OCI-LY3 (cell line): ENCODE results near the gene GUCY1A2.
"Not testable (repeated sequence)": the region's sequence is repeated elsewhere in the genome, so short reads cannot be mapped to it uniquely, and the experiment has no call there.

Source experiments
- H2AFZ ChIP-seq: fragments of 200-600, 300-600 bp; shearing (Covaris generic); 2 replicates; pipeline ENCODE4 v1.6.0; 2014; ENCODE audit warnings: antibody characterized with exemption, low read depth, low read length
- H3K27ac ChIP-seq: fragments of 200-600, 300-600 bp; sonication (generic); 2 replicates; pipeline ENCODE4 v1.5.1; 2014; ENCODE audit warnings: mild to moderate bottlenecking, low read length, moderate library complexity, mixed read lengths
- H3K27me3 ChIP-seq: fragments of 200-600, 300-600 bp; sonication (generic); 2 replicates; pipeline ENCODE4 v1.6.1; 2014; ENCODE audit warnings: low read depth, low read length, mixed read lengths
- H3K36me3 ChIP-seq: fragments of 200-600, 300-600 bp; sonication (generic); replicated peaks from 2 replicates; pipeline ENCODE3; 2014; ENCODE audit warnings: low read depth, low read length, mixed read lengths
- H3K4me1 ChIP-seq: fragments of 300-600, 200-600 bp; sonication (generic); 2 replicates; pipeline ENCODE4 v1.6.1; 2014; ENCODE audit warnings: low read length, mixed read lengths
- H3K4me2 ChIP-seq: fragments of 200-600, 300-600 bp; sonication (generic); 2 replicates; pipeline ENCODE4 v1.6.1; 2014; ENCODE audit warnings: low read length, mixed read lengths
- H3K4me3 ChIP-seq: fragments of 300-600, 200-600 bp; sonication (generic); 2 replicates; pipeline ENCODE4 v1.5.1; 2014; ENCODE audit warnings: antibody characterized with exemption, mild to moderate bottlenecking, low read length, moderate library complexity
- H3K79me2 ChIP-seq: fragments of 300-600, 200-600 bp; shearing (Covaris generic); 2 replicates; pipeline ENCODE4 v1.6.1; 2014; ENCODE audit warnings: mild to moderate bottlenecking, low read length, mixed read lengths
- H3K9ac ChIP-seq: fragments of 300-600, 200-600 bp; shearing (Covaris generic); 2 replicates; pipeline ENCODE4 v1.6.0; 2014; ENCODE audit warnings: mild to moderate bottlenecking, low read length, moderate library complexity
- H3K9me3 ChIP-seq: fragments of 200-600, 300-600 bp; shearing (Covaris generic); 2 replicates; pipeline ENCODE4 v1.6.1; 2014; ENCODE audit warnings: low read length, mixed read lengths; ENCODE audit not compliant: insufficient read depth
- H4K20me1 ChIP-seq: fragments of 200-600, 300-600 bp; sonication (generic); 2 replicates; pipeline ENCODE4 v1.6.1; 2016; ENCODE audit warnings: low read length, mixed read lengths; ENCODE audit not compliant: insufficient read depth
- EZH2phosphoT487 ChIP-seq: fragments of 200-600 bp; shearing (Covaris generic); IDR thresholded peaks from 2 replicates; pipeline ENCODE4 v1.6.1; 2018; ENCODE audit warnings: antibody characterized with exemption, mixed run types, low read depth
- TF ChIP-seq, protein P1 (sequence below): fragments of 200-600, 300-600 bp; sonication (generic); IDR thresholded peaks from 2 replicates; pipeline ENCODE4 v1.5.1; 2014; ENCODE audit warnings: antibody characterized with exemption, low read length, low read depth

The GUCY1A2 gene

DNA sequence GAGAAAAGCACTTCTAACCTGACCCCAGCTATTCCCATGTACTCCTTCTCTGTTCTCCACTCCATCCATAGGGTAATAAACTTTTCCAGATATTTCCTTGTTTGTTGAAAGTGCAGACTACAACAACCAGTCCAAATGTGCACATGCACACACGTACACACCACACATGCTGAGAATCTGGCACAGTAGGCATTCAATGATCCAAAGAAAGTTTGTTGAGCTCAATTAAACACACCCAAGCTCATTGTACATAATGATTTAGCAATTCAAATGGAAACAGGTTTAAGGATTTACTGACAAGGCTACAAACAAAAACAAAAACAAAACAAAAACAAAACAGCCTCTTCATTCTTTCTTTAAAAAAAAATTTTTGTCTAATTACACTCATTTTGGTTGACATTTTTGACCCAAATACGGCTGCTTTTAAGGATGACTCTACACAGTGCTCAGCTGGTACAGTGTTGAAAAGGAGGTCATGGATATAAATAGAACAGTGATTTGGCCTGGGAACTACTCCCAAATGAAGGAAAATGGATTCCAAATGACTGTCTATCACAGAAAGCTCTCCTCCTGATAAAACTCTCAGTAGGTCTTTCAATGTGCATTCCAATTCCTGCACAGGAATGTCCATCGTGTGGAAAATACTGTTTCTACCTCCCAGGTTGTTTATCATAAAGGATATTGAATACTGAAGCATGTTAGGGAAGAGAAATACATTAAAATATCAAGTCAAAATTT is 232.2 kb downstream of the GUCY1A2 start:
- TF ChIP-seq, protein P1, sequence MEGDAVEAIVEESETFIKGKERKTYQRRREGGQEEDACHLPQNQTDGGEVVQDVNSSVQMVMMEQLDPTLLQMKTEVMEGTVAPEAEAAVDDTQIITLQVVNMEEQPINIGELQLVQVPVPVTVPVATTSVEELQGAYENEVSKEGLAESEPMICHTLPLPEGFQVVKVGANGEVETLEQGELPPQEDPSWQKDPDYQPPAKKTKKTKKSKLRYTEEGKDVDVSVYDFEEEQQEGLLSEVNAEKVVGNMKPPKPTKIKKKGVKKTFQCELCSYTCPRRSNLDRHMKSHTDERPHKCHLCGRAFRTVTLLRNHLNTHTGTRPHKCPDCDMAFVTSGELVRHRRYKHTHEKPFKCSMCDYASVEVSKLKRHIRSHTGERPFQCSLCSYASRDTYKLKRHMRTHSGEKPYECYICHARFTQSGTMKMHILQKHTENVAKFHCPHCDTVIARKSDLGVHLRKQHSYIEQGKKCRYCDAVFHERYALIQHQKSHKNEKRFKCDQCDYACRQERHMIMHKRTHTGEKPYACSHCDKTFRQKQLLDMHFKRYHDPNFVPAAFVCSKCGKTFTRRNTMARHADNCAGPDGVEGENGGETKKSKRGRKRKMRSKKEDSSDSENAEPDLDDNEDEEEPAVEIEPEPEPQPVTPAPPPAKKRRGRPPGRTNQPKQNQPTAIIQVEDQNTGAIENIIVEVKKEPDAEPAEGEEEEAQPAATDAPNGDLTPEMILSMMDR: no peak
- TF ChIP-seq EZH2phosphoT487: no peak
- no peak overlapping the region for H3K27ac ChIP-seq
- H3K27me3 ChIP-seq: no peaks in the 10 kb centered on the region
- H3K4me2 ChIP-seq: no peak overlapping the region
- no peaks in the 10 kb centered on the region for H3K79me2 ChIP-seq
- no peak overlapping the region for H3K4me3 ChIP-seq
- no peak overlapping the region for H3K9ac ChIP-seq
- H2AFZ ChIP-seq: no peak overlapping the region
- H3K4me1 ChIP-seq: no peaks in the 10 kb centered on the region
- H3K36me3 ChIP-seq: no peaks in the 10 kb centered on the region
- H3K9me3 ChIP-seq: no peaks in the 10 kb centered on the region
- no peaks in the 10 kb centered on the region for H4K20me1 ChIP-seq

DNA sequence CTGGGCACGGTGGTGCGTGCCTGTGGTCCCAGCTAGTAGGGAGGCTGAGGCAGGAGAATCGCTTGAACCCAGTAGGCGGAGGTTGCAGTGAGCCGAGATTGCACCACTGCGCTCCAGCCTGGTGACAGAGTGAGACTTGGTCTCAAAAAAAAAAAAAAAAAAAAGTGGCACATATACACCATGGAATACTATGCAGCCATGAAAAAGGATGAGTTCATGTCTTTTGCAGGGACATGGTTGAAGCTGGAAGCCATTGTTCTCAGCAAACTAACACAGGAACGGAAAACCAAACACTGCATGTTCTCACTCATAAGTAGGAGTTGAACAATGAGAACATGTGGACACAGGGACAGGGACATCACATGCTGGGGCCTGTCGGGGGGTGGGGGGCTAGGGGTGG is 241.0 kb downstream of the GUCY1A2 start:
- not testable (repeated sequence) for H3K9ac ChIP-seq, H3K79me2 ChIP-seq, H3K27ac ChIP-seq, H4K20me1 ChIP-seq, H3K27me3 ChIP-seq, H3K4me1 ChIP-seq, H3K4me3 ChIP-seq, H3K9me3 ChIP-seq, H3K4me2 ChIP-seq, H2AFZ ChIP-seq, H3K36me3 ChIP-seq

GRCh38 chr11:106770489-106771085 is 247.7 kb downstream of the GUCY1A2 start:
- H3K27me3 ChIP-seq: no peaks in the 10 kb centered on the region
- H3K4me1 ChIP-seq: no peaks in the 10 kb centered on the region
- H2AFZ ChIP-seq: no peak overlapping the region
- H3K79me2 ChIP-seq: no peaks in the 10 kb centered on the region
- H3K27ac ChIP-seq: no peak overlapping the region
- H3K9ac ChIP-seq: no peak overlapping the region
- H3K4me3 ChIP-seq: no peak overlapping the region
- TF ChIP-seq, protein P1: no peak
- no peak for TF ChIP-seq EZH2phosphoT487
- no peaks in the 10 kb centered on the region for H4K20me1 ChIP-seq
- no peaks in the 10 kb centered on the region for H3K36me3 ChIP-seq
- H3K4me2 ChIP-seq: no peak overlapping the region
- no peaks in the 10 kb centered on the region for H3K9me3 ChIP-seq

- Histone ChIP-seq H3K27ac (no peak overlapping the region), H2AFZ (no peak overlapping the region), H3K79me2 (no peaks in the 10 kb centered on the region), H3K4me1 (no peaks in the 10 kb centered on the region), H3K9me3 (no peaks in the 10 kb centered on the region), H3K27me3 (no peaks in the 10 kb centered on the region), H3K4me3 (no peak overlapping the region), H3K4me2 (no peak overlapping the region), H3K9ac (no peak overlapping the region), H3K36me3 (no peaks in the 10 kb centered on the region), H4K20me1 (no peaks in the 10 kb centered on the region)
- TF ChIP-seq, protein P1: no peak
- no peak for TF ChIP-seq EZH2phosphoT487
Observed at GRCh38 chr11:106765469-106766258, 252.6 kb downstream of the GUCY1A2 start.
